GM12891 (cell line): Measurements from ENCODE around the gene ITSN1.

ENCODE experiments used
- PAX5 ChIP-seq: IDR thresholded peaks from 2 replicates; pipeline ENCODE4 v1.6.1; 2011; ENCODE audit warnings: low read length, moderate library complexity, mild to moderate bottlenecking; ENCODE audit not compliant: insufficient read depth, severe bottlenecking
- POLR2A ChIP-seq: IDR thresholded peaks from 2 replicates; pipeline ENCODE4 v1.6.1; 2011; ENCODE audit warnings: low read depth, low read length, control low read depth
- POLR2AphosphoS5 ChIP-seq: IDR thresholded peaks from 2 replicates; pipeline ENCODE4 v1.6.1; 2011; ENCODE audit warnings: low read depth, low read length, control low read depth
- POU2F2 ChIP-seq: IDR thresholded peaks from 2 replicates; pipeline ENCODE4 v1.6.1; 2011; ENCODE audit warnings: low read depth, mild to moderate bottlenecking, control low read depth, low read length, moderate library complexity
- SPI1 ChIP-seq: IDR thresholded peaks from 2 replicates; pipeline ENCODE4 v1.6.1; 2011; ENCODE audit warnings: low read depth, low read length, control low read depth
- TAF1 ChIP-seq: IDR thresholded peaks from 2 replicates; pipeline ENCODE4 v1.6.1; 2011; ENCODE audit warnings: low read depth, low read length, control low read depth

- no peak for TF ChIP-seq POLR2A
- TF ChIP-seq TAF1: no peak
- TF ChIP-seq POU2F2: no peak
- no peak for TF ChIP-seq POLR2AphosphoS5
- no peak for TF ChIP-seq PAX5
- no peak for TF ChIP-seq SPI1
Measured at GRCh38 chr21:33820798-33821197, 178.5 kb downstream of the ITSN1 start.
